OCI-LY1 (cell line): ENCODE measurements around the gene HBB.
"Not testable (repeated sequence)": the region's sequence is repeated elsewhere in the genome, so short reads cannot be mapped to it uniquely, and the experiment has no call there.

Experiments
- H2AFZ ChIP-seq: fragments of 200-600 bp; sonication (generic), shearing (Covaris generic); 2 replicates; pipeline ENCODE4 v1.6.0; 2014; ENCODE audit warnings: antibody characterized with exemption, mild to moderate bottlenecking, low read length
- H3F3A ChIP-seq: fragments of 200-600 bp; sonication (generic), shearing (Covaris generic); 2 replicates; pipeline ENCODE4 v1.6.0; 2014; ENCODE audit warnings: mild to moderate bottlenecking, antibody characterized with exemption, low read length, moderate library complexity; ENCODE audit not compliant: insufficient read depth
- H3K27ac ChIP-seq: fragments of 200-600 bp; sonication (generic); 2 replicates; pipeline ENCODE4 v1.5.1; 2014; ENCODE audit warnings: low read length, mixed run types, mild to moderate bottlenecking, low read depth; ENCODE audit not compliant: poor library complexity, severe bottlenecking
- H3K27me3 ChIP-seq: fragments of 200-600 bp; sonication (generic); 2 replicates; pipeline ENCODE4 v1.6.0; 2014; ENCODE audit warnings: antibody characterized with exemption, mild to moderate bottlenecking, low read length, moderate library complexity; ENCODE audit not compliant: insufficient read depth
- H3K36me3 ChIP-seq: fragments of 200-600 bp; sonication (generic); 2 replicates; pipeline ENCODE4 v1.6.1; 2014; ENCODE audit warnings: mild to moderate bottlenecking, antibody characterized with exemption, low read length, moderate library complexity, mixed read lengths; ENCODE audit not compliant: insufficient read depth
- H3K4me1 ChIP-seq: fragments of 200-600 bp; sonication (generic); 2 replicates; pipeline ENCODE4 v1.5.1; 2014; ENCODE audit warnings: mild to moderate bottlenecking, low read length, moderate library complexity; ENCODE audit not compliant: insufficient read depth, severe bottlenecking
- H3K4me2 ChIP-seq: fragments of 200-600 bp; sonication (generic), shearing (Covaris generic); 2 replicates; pipeline ENCODE4 v1.6.1; 2014; ENCODE audit warnings: low read length
- H3K4me3 ChIP-seq: fragments of 200-600 bp; sonication (generic); 2 replicates; pipeline ENCODE4 v1.5.1; 2014; ENCODE audit warnings: low read length, low read depth, mild to moderate bottlenecking, mixed read lengths; ENCODE audit not compliant: poor library complexity, severe bottlenecking
- H3K79me2 ChIP-seq: fragments of 200-600 bp; shearing (Covaris generic); 2 replicates; pipeline ENCODE4 v1.6.1; 2016; ENCODE audit warnings: mixed run types, low read length, mixed read lengths; ENCODE audit not compliant: insufficient read depth
- H3K9ac ChIP-seq: fragments of 200-600 bp; sonication (generic), shearing (Covaris generic); 2 replicates; pipeline ENCODE4 v1.6.1; 2014; ENCODE audit warnings: mild to moderate bottlenecking, low read length, mixed read lengths
- H3K9me2 ChIP-seq: fragments of 200-600 bp; sonication (generic), shearing (Covaris generic); 2 replicates; pipeline ENCODE4 v1.6.1; 2014; ENCODE audit warnings: low read depth, mild to moderate bottlenecking, low read length, mixed read lengths
- H3K9me3 ChIP-seq: fragments of 200-600 bp; shearing (Covaris generic); 2 replicates; pipeline ENCODE4 v1.6.1; 2014; ENCODE audit warnings: low read length, mixed read lengths
- H4K20me1 ChIP-seq: fragments of 200-600 bp; sonication (generic), shearing (Covaris generic); 2 replicates; pipeline ENCODE4 v1.6.0; 2016; ENCODE audit warnings: mild to moderate bottlenecking, low read length; ENCODE audit not compliant: insufficient read depth
- EZH2 ChIP-seq: fragments of 200-600 bp; sonication (generic), shearing (Covaris generic); IDR thresholded peaks from 2 replicates; pipeline ENCODE4 v1.8.0; 2017; ENCODE audit warnings: borderline replicate concordance, mixed run types, mild to moderate bottlenecking, antibody characterized with exemption, low read length, moderate library complexity, mixed read lengths
- TF ChIP-seq, protein P1 (sequence below): fragments of 200-600 bp; sonication (generic), shearing (Covaris generic); IDR thresholded peaks from 2 replicates; pipeline ENCODE4 v1.5.1; 2017; ENCODE audit warnings: mild to moderate bottlenecking, antibody characterized with exemption, low read length, moderate library complexity, mixed read lengths

HBB gene

DNA sequence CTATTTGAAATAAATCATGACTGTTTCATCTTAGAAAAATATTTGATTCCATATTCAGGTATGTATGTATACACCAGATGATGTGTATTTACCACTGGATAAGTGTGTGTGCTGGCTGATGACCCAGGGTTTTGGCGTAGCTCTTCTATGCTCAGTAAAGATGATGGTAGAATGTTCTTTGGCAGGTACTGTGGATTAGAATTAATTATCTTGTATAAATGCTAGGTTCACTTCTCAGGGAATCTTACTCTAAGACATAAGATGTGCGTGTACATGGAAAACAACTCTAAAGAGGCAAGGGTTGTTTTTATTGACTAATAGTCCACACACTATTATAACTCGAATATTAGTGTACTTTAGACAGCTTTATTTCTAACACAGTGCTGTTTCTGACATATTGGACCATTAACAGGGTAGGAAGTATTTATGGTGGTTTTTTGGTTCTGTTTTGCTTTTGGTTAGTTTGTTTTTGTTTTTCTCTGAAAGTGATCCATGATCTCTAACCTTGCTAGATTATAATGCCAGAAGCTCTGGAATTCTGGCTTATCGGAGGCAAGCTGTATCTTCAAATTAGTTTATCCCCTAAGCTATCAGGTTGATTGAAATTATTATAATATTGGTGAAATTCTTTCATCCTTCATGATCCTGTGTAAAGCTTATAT is 23.8 kb upstream of the HBB start:
- no peaks in the 10 kb centered on the region for H3K9me2 ChIP-seq
- H3K36me3 ChIP-seq, result no peaks in the 10 kb centered on the region
- no peak for TF ChIP-seq EZH2
- TF ChIP-seq, protein P1, sequence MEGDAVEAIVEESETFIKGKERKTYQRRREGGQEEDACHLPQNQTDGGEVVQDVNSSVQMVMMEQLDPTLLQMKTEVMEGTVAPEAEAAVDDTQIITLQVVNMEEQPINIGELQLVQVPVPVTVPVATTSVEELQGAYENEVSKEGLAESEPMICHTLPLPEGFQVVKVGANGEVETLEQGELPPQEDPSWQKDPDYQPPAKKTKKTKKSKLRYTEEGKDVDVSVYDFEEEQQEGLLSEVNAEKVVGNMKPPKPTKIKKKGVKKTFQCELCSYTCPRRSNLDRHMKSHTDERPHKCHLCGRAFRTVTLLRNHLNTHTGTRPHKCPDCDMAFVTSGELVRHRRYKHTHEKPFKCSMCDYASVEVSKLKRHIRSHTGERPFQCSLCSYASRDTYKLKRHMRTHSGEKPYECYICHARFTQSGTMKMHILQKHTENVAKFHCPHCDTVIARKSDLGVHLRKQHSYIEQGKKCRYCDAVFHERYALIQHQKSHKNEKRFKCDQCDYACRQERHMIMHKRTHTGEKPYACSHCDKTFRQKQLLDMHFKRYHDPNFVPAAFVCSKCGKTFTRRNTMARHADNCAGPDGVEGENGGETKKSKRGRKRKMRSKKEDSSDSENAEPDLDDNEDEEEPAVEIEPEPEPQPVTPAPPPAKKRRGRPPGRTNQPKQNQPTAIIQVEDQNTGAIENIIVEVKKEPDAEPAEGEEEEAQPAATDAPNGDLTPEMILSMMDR, result no peak
- H3K79me2 ChIP-seq, result no peaks in the 10 kb centered on the region
- no peaks in the 10 kb centered on the region for H4K20me1 ChIP-seq
- no peaks in the 10 kb centered on the region for H3F3A ChIP-seq
- H3K9me3 ChIP-seq, result no peaks in the 10 kb centered on the region
- no peaks in the 10 kb centered on the region for H3K27me3 ChIP-seq
- H3K4me2 ChIP-seq, result no peak overlapping the region
- H3K4me3 ChIP-seq, result no peak overlapping the region
- H3K9ac ChIP-seq, result no peak overlapping the region
- H2AFZ ChIP-seq, result no peak overlapping the region
- H3K4me1 ChIP-seq, result no peaks in the 10 kb centered on the region
- H3K27ac ChIP-seq, result no peak overlapping the region

DNA sequence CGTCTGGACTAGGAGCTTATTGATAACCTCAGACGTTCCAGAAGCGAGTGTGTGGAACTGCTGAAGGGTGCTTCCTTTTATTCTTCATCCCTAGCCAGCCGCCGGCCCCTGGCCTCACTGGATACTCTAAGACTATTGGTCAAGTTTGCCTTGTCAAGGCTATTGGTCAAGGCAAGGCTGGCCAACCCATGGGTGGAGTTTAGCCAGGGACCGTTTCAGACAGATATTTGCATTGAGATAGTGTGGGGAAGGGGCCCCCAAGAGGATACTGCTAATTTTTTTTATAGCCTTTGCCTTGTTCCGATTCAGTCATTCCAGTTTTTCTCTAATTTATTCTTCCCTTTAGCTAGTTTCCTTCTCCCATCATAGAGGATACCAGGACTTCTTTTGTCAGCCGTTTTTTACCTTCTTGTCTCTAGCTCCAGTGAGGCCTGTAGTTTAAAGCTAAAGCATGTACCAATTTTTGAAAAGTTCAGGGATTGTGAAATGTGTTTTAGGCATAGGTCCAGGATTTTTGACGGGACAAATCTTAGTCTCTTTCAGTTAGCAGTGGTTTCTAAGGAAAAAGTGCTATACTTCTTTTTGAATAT is 23.0 kb upstream of the HBB start, which contains the start of gene HBG1:
Gene HBG1, minus strand, starts transcription at position 51 of the 590 bp plus-strand sequence. CDS start 53 bp downstream, outside the sequence.
- H3K9me2 ChIP-seq, H3K27ac ChIP-seq, H3K79me2 ChIP-seq, H3K4me3 ChIP-seq, H3K27me3 ChIP-seq, H3K36me3 ChIP-seq, H3K4me2 ChIP-seq, H2AFZ ChIP-seq, H3F3A ChIP-seq, H3K4me1 ChIP-seq, H3K9me3 ChIP-seq, H3K9ac ChIP-seq, H4K20me1 ChIP-seq: not testable (repeated sequence)

DNA sequence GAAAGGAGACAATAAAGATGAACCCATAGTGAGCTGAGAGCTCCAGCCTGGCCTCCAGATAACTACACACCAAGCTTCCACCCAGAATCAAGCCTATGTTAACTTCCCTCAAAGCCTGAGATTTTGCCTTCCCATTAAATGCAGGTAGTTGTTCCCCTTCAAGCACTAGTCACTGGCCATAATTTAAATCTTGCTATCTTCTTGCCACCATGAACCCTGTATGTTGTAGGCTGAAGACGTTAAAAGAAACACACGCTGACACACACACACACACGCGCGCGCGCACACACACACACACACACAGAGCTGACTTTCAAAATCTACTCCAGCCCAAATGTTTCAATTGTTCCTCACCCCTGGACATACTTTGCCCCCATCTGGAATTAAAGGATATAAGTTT is 21.6 kb upstream of the HBB start:
- H3K9ac ChIP-seq, H3K36me3 ChIP-seq, H3K79me2 ChIP-seq, H3K4me1 ChIP-seq, H3F3A ChIP-seq, H3K27me3 ChIP-seq, H2AFZ ChIP-seq, H3K27ac ChIP-seq, H4K20me1 ChIP-seq, H3K4me2 ChIP-seq, H3K9me2 ChIP-seq, H3K4me3 ChIP-seq, H3K9me3 ChIP-seq: not testable (repeated sequence)

DNA sequence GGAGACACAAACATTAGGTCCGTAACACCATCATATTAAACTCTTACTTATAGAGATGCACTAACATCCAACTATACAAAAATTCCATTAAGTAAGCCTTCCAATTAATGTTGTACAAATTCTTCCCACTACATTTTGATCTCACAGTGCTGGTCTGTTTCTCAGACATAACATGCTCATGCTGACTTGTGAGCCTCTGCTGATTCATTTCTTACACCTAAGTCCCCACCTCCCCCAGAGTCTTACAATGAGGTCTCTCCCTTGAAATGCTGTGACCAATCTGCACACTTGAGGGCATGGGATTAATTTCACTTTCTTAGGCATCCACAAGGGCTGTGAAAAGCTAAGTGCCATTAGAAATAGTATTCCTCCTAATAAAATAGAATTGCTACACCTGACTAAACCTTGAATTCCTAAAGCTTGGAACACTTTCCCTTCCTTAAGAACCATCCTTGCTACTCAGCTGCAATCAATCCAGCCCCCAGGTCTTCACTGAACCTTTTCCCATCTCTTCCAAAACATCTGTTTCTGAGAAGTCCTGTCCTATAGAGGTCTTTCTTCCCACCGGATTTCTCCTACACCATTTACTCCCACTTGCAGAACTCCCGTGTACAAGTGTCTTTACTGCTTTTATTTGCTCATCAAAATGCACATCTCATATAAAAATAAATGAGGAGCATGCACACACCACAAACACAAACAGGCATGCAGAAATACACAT is 20.8 kb upstream of the HBB start:
- TF ChIP-seq, protein P1, result no peak
- H3K79me2 ChIP-seq, result no peaks in the 10 kb centered on the region
- H3K27ac ChIP-seq, result no peak overlapping the region

More for the DNA sequence above, 20.8 kb upstream of the HBB start:
- H3K4me2 ChIP-seq, result no peak overlapping the region
- H3K9ac ChIP-seq, result no peak overlapping the region
- H4K20me1 ChIP-seq, result no peaks in the 10 kb centered on the region
- H3K9me2 ChIP-seq, result no peaks in the 10 kb centered on the region
- no peaks in the 10 kb centered on the region for H3K9me3 ChIP-seq
- no peaks in the 10 kb centered on the region for H3K27me3 ChIP-seq
- H2AFZ ChIP-seq, result no peak overlapping the region
- no peaks in the 10 kb centered on the region for H3K4me1 ChIP-seq
- H3K4me3 ChIP-seq, result no peak overlapping the region
- no peaks in the 10 kb centered on the region for H3K36me3 ChIP-seq
- H3F3A ChIP-seq, result no peaks in the 10 kb centered on the region
